Duodenal mucosa (tissue), 2 donors: ENCODE data around the gene POP7.
A peak's percentile ranks its signal among the peaks of the same experiment; 100 is the strongest.
"Not testable (repeated sequence)": the region's sequence is repeated elsewhere in the genome, so short reads cannot be mapped to it uniquely, and the experiment has no call there.

Experiments used
- H3K27ac ChIP-seq: one replicate; pipeline ENCODE4 v1.7.0; 2013; ENCODE audit warnings: low read depth, low read length
- H3K27me3 ChIP-seq, 2 donors: one replicate each; pipeline ENCODE4 v1.7.0; 2013; ENCODE audit warnings: low read length in 2 of 2, control low read depth in 1 of 2; ENCODE audit not compliant: insufficient read depth in 2 of 2, control insufficient read depth in 1 of 2
- H3K36me3 ChIP-seq, 2 donors: one replicate each; pipeline ENCODE4 v1.7.0; 2013; ENCODE audit warnings: low read length in 2 of 2, control low read depth in 1 of 2; ENCODE audit not compliant: insufficient read depth in 2 of 2, control insufficient read depth in 1 of 2
- H3K4me1 ChIP-seq, 2 donors: one replicate each; pipeline ENCODE4 v1.7.0; 2013; ENCODE audit warnings: low read length in 2 of 2, control low read depth in 1 of 2; ENCODE audit not compliant: insufficient read depth in 2 of 2, control insufficient read depth in 1 of 2
- H3K4me3 ChIP-seq, 2 donors: one replicate each; pipeline ENCODE4 v1.7.0; 2013; ENCODE audit warnings: low read length in 2 of 2, low read depth in 1 of 2
- H3K9ac ChIP-seq, 2 donors: one replicate each; pipeline ENCODE4 v1.7.0; 2013; ENCODE audit warnings: low read length in 2 of 2, low read depth in 1 of 2
- H3K9me3 ChIP-seq, 2 donors: one replicate each; pipeline ENCODE4 v1.7.0; 2013; ENCODE audit warnings: low read length in 2 of 2, control low read depth in 1 of 2; ENCODE audit not compliant: control insufficient read depth in 1 of 2

The POP7 gene

DNA sequence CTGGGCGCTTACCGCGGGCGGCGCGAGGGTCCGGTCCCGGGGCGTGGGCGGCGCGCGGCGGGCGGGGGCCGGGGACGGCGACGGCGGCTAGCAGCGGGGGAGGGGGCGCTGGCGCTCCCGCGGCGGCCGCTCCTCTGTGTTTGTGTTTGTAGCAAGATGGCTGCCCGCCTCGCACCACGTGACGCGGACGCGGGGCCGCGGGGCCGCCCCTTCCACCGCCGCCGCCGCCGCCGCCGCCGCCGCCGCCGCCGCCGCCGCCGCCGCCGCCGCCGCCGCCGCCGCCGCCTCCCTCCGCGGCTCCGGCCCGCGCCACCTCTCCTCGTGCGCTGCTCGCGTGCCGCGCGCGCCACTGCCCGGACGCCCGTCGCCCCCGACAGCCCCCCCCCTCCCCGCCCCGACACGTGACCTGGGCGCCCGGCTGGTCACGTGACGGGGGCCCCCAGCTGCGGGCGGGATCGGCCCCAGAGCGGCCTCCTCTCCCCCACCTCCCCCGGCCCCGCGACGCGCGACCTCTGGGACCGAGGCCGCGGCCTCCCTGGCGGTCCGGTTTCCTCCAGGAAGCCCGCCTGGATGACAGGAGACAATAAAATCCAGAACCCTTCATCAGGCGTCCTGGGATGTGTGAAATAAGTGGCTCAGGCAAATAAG lies 11.7 kb upstream of the POP7 start, which contains the start of gene GIGYF1:
Gene GIGYF1, minus strand, starts transcription at position 153 of the 648 bp plus-strand sequence. CDS start 6,012 bp downstream, outside the sequence.
- no peaks in the 10 kb centered on the region for H3K9me3 ChIP-seq
- H3K4me1 ChIP-seq, result peaks cover 17 to 24% of the 10 kb centered on the region in 2 donors
- H3K27me3 ChIP-seq, result no peaks in the 10 kb centered on the region
- H3K9ac ChIP-seq, result peak within 1 kb of the TSS; percentile 56 to 70
- peak within 1 kb of the TSS; percentile 74 to 80 for H3K4me3 ChIP-seq
- no peak within 1 kb of the TSS for H3K27ac ChIP-seq
- peaks cover 0 to 7% of the 10 kb centered on the region in 2 donors for H3K36me3 ChIP-seq

DNA sequence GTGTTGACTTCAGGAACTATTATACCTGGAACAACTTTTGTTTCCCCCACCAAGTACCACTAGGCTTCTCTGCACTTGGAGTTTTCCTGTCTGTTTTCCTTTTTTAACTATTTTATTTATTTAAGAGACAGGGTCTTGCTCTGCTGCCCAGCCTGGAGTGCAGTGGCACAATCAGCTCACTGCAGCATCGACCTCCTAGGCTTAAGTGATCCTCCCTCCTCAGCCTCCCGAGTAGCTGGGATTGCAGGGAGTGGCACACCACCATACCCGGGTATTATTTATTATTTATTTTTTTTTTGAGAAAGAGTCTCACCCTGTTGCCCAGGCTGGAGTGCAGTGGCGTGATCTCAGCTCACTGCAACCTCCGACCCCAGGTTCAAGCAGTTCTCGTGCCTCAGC lies 9.8 kb upstream of the POP7 start:
- Histone ChIP-seq H3K9me3 (no peaks in the 10 kb centered on the region), H3K36me3 (no peaks in the 10 kb centered on the region), H3K9ac (no peak overlapping the region), H3K4me1 (peaks cover 15 to 22% of the 10 kb centered on the region in 2 donors), H3K27me3 (peaks cover 4% of the 10 kb centered on the region in 2 donors), H3K4me3 (no peak overlapping the region), H3K27ac (no peak overlapping the region)

DNA sequence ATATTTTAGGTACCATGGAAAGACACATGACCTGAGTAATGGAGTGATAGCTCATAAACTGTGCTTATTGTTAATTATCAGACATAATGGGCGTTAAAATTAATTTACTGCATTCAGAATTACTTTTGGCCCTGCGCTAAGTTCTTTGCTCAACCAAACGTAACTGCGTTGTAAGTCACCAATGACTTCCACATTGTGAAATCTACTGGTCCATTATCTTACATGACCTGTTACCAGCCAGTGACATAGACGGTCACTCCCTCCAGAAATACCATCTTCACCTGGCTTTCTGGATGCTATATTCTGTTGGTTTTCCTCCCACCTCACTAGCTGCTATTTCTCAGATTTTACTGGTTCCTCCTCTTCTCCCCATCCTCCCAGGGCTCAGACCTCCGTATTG lies 6.9 kb upstream of the POP7 start:
- H3K36me3 ChIP-seq, result no peaks in the 10 kb centered on the region
- H3K27me3 ChIP-seq, result peaks cover 4% of the 10 kb centered on the region in 2 donors
- no peaks in the 10 kb centered on the region for H3K9me3 ChIP-seq
- no peaks in the 10 kb centered on the region for H3K4me1 ChIP-seq
- H3K9ac ChIP-seq, result no peak overlapping the region
- no peak overlapping the region for H3K4me3 ChIP-seq
- H3K27ac ChIP-seq, result no peak overlapping the region

DNA sequence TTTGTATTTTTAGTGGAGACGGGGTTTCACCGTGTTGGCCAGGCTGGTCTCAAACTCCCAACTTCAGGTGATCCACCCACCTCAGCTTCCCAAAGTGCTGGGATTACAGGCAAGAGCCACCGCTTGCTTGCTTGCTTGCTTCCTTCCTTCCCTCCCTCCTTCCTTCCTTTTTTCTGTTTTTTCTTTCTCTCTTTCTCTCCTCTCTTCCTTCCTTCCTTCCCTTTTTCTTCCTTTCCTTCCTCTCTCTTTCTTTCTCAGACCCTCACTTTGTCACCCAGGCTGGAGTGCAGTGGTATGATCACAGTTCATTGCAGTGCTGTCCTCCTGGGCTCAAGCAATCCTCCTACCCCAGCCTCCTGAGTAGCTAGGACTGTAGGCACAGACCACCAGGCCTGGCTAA lies 4.8 kb upstream of the POP7 start:
- H3K36me3 ChIP-seq, H3K9ac ChIP-seq, H3K27me3 ChIP-seq, H3K9me3 ChIP-seq, H3K27ac ChIP-seq, H3K4me1 ChIP-seq, H3K4me3 ChIP-seq: not testable (repeated sequence)

DNA sequence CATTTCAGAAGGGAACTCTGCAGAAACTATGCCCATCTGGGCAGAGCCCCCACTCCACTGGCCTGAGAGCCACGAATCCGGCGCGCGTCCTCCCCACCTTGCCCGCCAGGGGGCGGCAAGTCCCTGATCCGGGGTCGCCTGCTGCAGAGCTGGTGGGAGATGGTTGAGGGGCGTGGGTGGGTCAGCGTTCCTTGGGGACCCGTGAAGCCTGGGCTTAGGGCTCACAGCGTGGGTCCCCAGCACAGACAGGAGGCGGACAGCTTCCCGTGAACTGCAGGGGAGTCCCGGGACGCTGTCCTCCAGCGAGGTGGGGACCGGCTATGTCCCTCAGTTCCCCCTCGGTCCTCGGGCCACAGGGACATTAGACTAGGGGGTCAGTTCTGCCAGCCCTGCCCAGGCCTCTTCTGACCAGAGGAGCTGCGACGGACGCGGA lies 585 bp upstream of the POP7 start:
- peaks cover 11 to 19% of the 10 kb centered on the region in 2 donors for H3K4me1 ChIP-seq
- H3K27me3 ChIP-seq, result peaks cover 0 to 4% of the 10 kb centered on the region in 2 donors
- H3K9me3 ChIP-seq, result no peaks in the 10 kb centered on the region

DNA sequence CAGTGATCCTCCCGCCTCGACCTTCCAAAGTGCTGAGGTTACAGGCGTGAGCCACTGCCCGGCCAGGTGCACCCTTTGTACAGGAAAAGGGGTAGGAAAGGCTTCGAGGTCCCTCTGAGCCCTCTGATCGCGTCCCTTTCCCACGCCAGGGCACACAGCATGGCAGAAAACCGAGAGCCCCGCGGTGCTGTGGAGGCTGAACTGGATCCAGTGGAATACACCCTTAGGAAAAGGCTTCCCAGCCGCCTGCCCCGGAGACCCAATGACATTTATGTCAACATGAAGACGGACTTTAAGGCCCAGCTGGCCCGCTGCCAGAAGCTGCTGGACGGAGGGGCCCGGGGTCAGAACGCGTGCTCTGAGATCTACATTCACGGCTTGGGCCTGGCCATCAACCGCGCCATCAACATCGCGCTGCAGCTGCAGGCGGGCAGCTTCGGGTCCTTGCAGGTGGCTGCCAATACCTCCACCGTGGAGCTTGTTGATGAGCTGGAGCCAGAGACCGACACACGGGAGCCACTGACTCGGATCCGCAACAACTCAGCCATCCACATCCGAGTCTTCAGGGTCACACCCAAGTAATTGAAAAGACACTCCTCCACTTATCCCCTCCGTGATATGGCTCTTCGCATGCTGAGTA lies 871 bp downstream of the POP7 start:
- Histone ChIP-seq H3K9ac (peak overlapping the region; percentile 55 to 90), H3K4me3 (peak overlapping the region; percentile 88 to 95), H3K9me3 (no peaks in the 10 kb centered on the region), H3K27ac (no peak overlapping the region), H3K4me1 (peaks cover 11 to 19% of the 10 kb centered on the region in 2 donors), H3K36me3 (no peaks in the 10 kb centered on the region), H3K27me3 (no peaks in the 10 kb centered on the region)

More for the DNA sequence above, 585 bp upstream of the POP7 start:
- no peaks in the 10 kb centered on the region for H3K36me3 ChIP-seq
- H3K4me3 ChIP-seq, result peak overlapping the region; percentile 88 to 95
- H3K27ac ChIP-seq, result peak overlapping the region; percentile 81
- H3K9ac ChIP-seq, result peak overlapping the region; percentile 55 to 90

DNA sequence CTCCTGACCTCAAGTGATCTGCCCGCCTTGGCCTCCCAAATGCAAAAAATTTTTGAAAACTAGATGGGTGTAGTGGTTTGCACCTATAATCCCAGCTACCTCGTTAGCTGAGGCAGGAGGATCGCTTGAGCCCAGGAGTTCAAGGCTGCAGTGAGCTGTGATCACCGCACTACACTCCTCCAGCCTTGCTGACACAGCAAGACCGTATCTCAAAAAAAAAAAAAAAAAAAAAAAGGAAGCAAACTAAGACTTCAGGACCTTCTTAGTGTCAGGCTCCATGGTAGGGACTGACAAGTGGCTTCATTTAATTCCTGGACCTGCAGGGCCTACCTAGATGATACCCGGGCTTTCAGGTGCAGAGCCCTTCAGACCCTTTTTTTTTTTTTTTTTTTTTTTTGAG lies 2.5 kb downstream of the POP7 start:
- Histone ChIP-seq H3K9ac (no peak overlapping the region), H3K27me3 (no peaks in the 10 kb centered on the region), H3K4me3 (no peak overlapping the region), H3K9me3 (no peaks in the 10 kb centered on the region), H3K4me1 (peaks cover 11 to 19% of the 10 kb centered on the region in 2 donors), H3K27ac (no peak overlapping the region), H3K36me3 (no peaks in the 10 kb centered on the region)

DNA sequence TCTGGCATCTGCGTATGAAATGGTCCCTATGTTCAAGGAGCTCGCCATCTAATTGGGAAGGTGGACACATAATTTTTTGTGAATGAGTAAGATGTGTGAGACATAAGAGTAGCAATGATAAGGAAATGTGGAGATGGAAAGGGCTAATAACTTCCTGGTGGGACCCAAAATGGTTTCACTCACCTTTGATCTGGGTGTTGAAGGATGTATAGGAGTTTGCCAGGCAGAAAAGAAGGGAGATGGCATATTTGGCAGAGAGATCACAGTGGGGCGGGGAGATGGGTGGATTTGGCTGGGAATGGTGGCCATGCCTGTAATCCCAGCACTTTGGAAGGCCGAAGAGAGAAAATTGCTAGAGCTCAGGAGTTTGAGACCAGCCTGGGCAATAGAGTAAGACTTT lies 4.5 kb downstream of the POP7 start:
- Histone ChIP-seq H3K4me1 (peaks cover 6 to 13% of the 10 kb centered on the region in 2 donors), H3K27ac (no peak overlapping the region), H3K27me3 (no peaks in the 10 kb centered on the region), H3K4me3 (no peak overlapping the region), H3K36me3 (no peaks in the 10 kb centered on the region), H3K9ac (no peak overlapping the region), H3K9me3 (no peaks in the 10 kb centered on the region)

DNA sequence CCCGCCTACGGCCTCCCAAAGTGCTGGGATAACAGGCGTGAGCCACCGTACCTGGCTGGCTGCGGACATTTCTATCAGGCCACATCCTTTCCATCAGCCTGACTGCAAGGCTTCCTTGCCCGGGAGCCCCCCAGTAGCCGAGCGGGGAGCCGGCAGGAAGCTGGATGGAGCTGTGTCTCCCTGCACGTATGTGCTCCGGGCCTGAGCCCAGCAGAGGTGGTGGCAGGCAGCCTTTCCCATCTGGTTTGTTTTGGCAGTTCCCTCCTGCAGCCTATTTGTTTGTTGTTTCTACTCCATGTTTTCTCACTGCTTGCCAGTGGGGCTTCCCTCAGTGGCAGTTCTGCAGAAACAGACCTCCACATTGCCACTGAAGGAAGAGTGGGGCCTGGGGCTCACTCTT lies 5.4 kb downstream of the POP7 start:
- Histone ChIP-seq H3K27me3 (no peaks in the 10 kb centered on the region), H3K27ac (no peak overlapping the region), H3K4me3 (no peak overlapping the region), H3K36me3 (no peaks in the 10 kb centered on the region), H3K9ac (no peak overlapping the region), H3K9me3 (no peaks in the 10 kb centered on the region), H3K4me1 (peaks cover 6 to 13% of the 10 kb centered on the region in 2 donors)

DNA sequence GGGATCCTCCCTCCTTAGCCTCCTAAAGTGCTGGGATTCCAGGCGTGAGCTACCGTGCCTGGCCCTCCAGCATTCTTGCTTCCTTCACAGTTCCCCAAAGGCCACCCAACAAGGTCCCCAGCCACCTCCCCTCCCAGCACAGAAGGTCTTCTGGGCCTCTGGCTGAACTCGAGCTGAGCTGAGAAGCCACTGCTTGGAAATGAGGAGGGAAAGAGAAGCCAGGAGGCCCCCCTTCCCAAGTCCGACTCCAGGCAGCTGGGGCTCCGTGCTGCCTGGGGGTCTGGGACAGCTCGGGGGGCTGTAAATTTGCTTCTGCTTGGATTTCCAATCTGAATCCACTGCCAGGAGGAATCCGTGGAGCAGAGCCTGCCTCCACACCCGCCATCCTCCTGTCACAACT lies 8.8 kb downstream of the POP7 start:
- Histone ChIP-seq H3K27ac (no peak overlapping the region), H3K4me1 (no peaks in the 10 kb centered on the region), H3K27me3 (peaks cover 2% of the 10 kb centered on the region in 2 donors), H3K9ac (no peak overlapping the region), H3K36me3 (no peaks in the 10 kb centered on the region), H3K4me3 (no peak overlapping the region), H3K9me3 (no peaks in the 10 kb centered on the region)
